Thyroid gland (tissue), 4 donors: ENCODE data around the gene TEKT2. TPM values are rescaled to one million over a fixed set of nuclear protein-coding genes. Genes with fewer than 3 reads are reported as not detected.
A peak's percentile ranks its signal among the peaks of the same experiment; 100 is the strongest.

Experiments used
- DNase-seq, 2 donors: peaks; one replicate each; pipeline ENCODE4 v3.0.0-alpha.2; 2019
- H3K27ac ChIP-seq, 3 donors: fragments of 200-600 bp; sonication (generic); 1 replicate in 2 of 3; 2 replicates in 1 of 3; pipeline ENCODE4 v1.5.1; 2016 to 2019; ENCODE audit warnings: mild to moderate bottlenecking in 1 of 3, moderate library complexity in 1 of 3
- H3K27me3 ChIP-seq: fragments of 200-600 bp; sonication (generic); one replicate; pipeline ENCODE4 v1.5.1; 2019
- H3K36me3 ChIP-seq, 2 donors: fragments of 200-600 bp; sonication (generic); one replicate each; pipeline ENCODE4 v1.5.1; 2016 to 2019
- H3K4me1 ChIP-seq, 2 donors: fragments of 200-600 bp; sonication (generic); one replicate each; pipeline ENCODE4 v1.5.1; 2017 to 2019
- H3K4me3 ChIP-seq, 3 donors: fragments of 200-600 bp; sonication (generic); replicated peaks in 1 of 3; 1 replicate in 2 of 3; 2 replicates in 1 of 3; pipeline ENCODE4 v1.5.1; 2016; ENCODE audit warnings: mild to moderate bottlenecking in 1 of 3
- H3K9me3 ChIP-seq: fragments of 200-600 bp; sonication (generic); one replicate; pipeline ENCODE4 v1.5.1; 2017
- CTCF ChIP-seq, 6 experiments: fragments of 200-600 bp in 3 of 6; fragments of 450-650 bp in 3 of 6; sonication (generic) in 3 of 6; IDR thresholded peaks; one replicate each; pipeline ENCODE4 v1.5.1; 2016 to 2019; ENCODE audit warnings: antibody characterized with exemption in 6 of 6, mild to moderate bottlenecking in 2 of 6, inconsistent platforms in 1 of 6, moderate library complexity in 1 of 6
- POLR2A ChIP-seq, 2 donors: fragments of 450-650 bp; IDR thresholded peaks; one replicate each; pipeline ENCODE4 v1.6.1; 2017; ENCODE audit warnings: antibody characterized with exemption in 2 of 2, mild to moderate bottlenecking in 2 of 2, moderate library complexity in 1 of 2
- WGBS, 2 donors: methylation state at CpG; one replicate each; pipeline ENCODE4 v1.1.5; 2017; 5-methylcytosine and 5-hydroxymethylcytosine counted together
- intact Hi-C: fragments of 100-400 bp; cut with DNase I; formaldehyde crosslinking; loops from one replicate; pipeline ENCODE4 v1.15.1; 2023
- total RNA-seq, 4 donors: library from RNA; depleted of rRNA; stranded (reverse); fragments of >200 nt; gene quantifications; one replicate each; pipeline ENCODE4 v1.2.3, GENCODE V29; 2016

The TEKT2 gene
- total RNA-seq, 4 donors from 2014 or later: 0.89 to 4.0 (median 1.9) TPM

GRCh38 chr1:36096500-36097432, 12.9 kb downstream of the TEKT2 start:
- WGBS, 2 donors: 82 to 88% methylated on average over 10 of the region's 16 CpGs
- DNase-seq: no peak
- H3K27ac ChIP-seq: peak overlapping the region; percentile 77 to 82 (median 78)
- H3K27me3 ChIP-seq: no peaks in the 10 kb centered on the region
- intact Hi-C loops: loop anchor here (5.0 to 10.0 kb wide), 4 partner anchors 41 to 328 kb away; no protein-coding TSS in a partner anchor
- H3K9me3 ChIP-seq: no peaks in the 10 kb centered on the region
- TF ChIP-seq CTCF (IDR thresholded peaks at IDR 0.05) (no peak), POLR2A (IDR thresholded peaks at IDR 0.05) (no peak)
- H3K4me1 ChIP-seq: peaks cover 27 to 46% of the 10 kb centered on the region in 2 donors
- H3K4me3 ChIP-seq: no peak overlapping the region
- peaks cover 11 to 21% of the 10 kb centered on the region in 2 donors for H3K36me3 ChIP-seq

- no peak for DNase-seq
- intact Hi-C loops: loop anchor here (5.0 to 10.0 kb wide), 4 partner anchors 39 to 327 kb away; no protein-coding TSS in a partner anchor
- WGBS, 2 donors: 89 to 93% methylated on average over 15 to 19 of the region's 33 CpGs
- Histone ChIP-seq H3K9me3 (no peaks in the 10 kb centered on the region), H3K4me1 (peaks cover 27 to 45% of the 10 kb centered on the region in 2 donors), H3K4me3 (no peak overlapping the region), H3K27me3 (no peaks in the 10 kb centered on the region), H3K36me3 (peaks cover 6 to 11% of the 10 kb centered on the region in 2 donors), H3K27ac (no peak overlapping the region)
- no peak for TF ChIP-seq CTCF (IDR thresholded peaks at IDR 0.05)
- TF ChIP-seq POLR2A (IDR thresholded peaks at IDR 0.05): no peak
Measured at GRCh38 chr1:36097693-36098585, 14.0 kb downstream of the TEKT2 start.

DNA sequence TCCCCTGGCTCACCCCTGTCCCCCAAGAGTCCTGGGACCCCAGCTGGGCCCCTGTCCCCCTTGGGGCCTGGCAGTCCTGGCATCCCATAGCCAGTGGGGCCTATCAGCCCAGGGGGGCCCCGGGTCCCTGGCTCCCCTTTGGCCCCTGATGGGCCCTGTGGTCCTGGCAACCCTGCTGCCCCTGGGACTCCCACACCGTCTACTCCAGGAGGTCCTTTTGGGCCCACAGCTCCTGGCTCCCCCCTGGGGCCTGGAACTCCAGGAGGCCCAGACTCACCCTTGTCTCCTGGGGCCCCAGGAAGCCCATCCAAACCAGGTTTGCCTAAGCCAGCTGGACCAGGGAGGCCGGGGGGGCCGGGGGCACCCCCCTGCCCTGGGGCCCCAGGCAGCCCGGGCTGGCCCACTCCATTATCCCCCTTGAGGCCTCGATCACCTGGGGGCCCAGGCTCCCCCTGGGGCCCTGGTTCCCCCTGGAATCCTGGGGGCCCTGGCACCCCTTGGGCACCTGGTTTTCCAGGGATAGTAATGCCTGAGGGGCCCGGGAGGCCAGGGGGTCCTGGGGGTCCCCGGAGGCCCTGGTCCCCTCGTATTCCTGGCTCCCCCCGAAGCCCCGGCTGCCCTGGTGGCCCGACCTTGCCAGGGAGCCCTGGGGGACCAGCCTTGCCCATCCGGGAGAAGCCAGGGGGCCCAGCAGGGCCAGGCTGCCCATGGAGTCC, 14.9 kb downstream of the TEKT2 start:
- TF ChIP-seq CTCF (IDR thresholded peaks at IDR 0.05) (no peak), POLR2A (IDR thresholded peaks at IDR 0.05) (no peak)

GRCh38 chr1:36099681-36100341, 15.9 kb downstream of the TEKT2 start:
- Histone ChIP-seq H3K4me1 (peaks cover 11 to 26% of the 10 kb centered on the region in 2 donors), H3K27me3 (no peaks in the 10 kb centered on the region), H3K36me3 (no peaks in the 10 kb centered on the region), H3K9me3 (no peaks in the 10 kb centered on the region), H3K27ac (no peak overlapping the region), H3K4me3 (no peak overlapping the region)
- peak; percentile 76 to 82 for DNase-seq
- intact Hi-C loops: loop anchor here (5.0 to 10.0 kb wide), 4 partner anchors 37 to 325 kb away; no protein-coding TSS in a partner anchor
- TF ChIP-seq POLR2A (IDR thresholded peaks at IDR 0.05) (no peak), CTCF (IDR thresholded peaks at IDR 0.05) (peak; percentile 70 to 92 (median 82))
- WGBS, 2 donors: 36 to 42% methylated on average over 18 of the region's 18 CpGs

More for the DNA sequence above, 14.9 kb downstream of the TEKT2 start:
- WGBS, 2 donors: 74 to 94% methylated on average over 6 of the region's 13 CpGs
- no peaks in the 10 kb centered on the region for H3K27me3 ChIP-seq
- intact Hi-C loops: loop anchor here (5.0 to 10.0 kb wide), 4 partner anchors 38 to 326 kb away; no protein-coding TSS in a partner anchor
- H3K9me3 ChIP-seq: no peaks in the 10 kb centered on the region
- no peak overlapping the region for H3K27ac ChIP-seq
- H3K4me1 ChIP-seq: peaks cover 21 to 36% of the 10 kb centered on the region in 2 donors
- DNase-seq: no peak
- H3K4me3 ChIP-seq: no peak overlapping the region
- H3K36me3 ChIP-seq: peaks cover 0 to 3% of the 10 kb centered on the region in 2 donors
